AG04450 (cell line): ENCODE measurements around the gene SLC35G3. TPM values are rescaled to one million over a fixed set of nuclear protein-coding genes. Genes with fewer than 3 reads are reported as not detected.

Experiments
- CTCF ChIA-PET: fragments of 300-600, 350-600 bp; formaldehyde crosslinking; extraction: SDS; loops from one replicate; lab custom pipeline; 2022; ENCODE audit warnings: antibody characterized with exemption, inconsistent platforms; lab: Charles Lee
- POLR2A ChIA-PET: fragments of 350-600 bp; formaldehyde crosslinking; extraction: SDS; loops from one replicate; lab custom pipeline; 2021; ENCODE audit warnings: antibody characterized with exemption, inconsistent platforms; lab: Yijun Ruan, JAX
- DNase-seq: peaks from one replicate; pipeline ENCODE4 v3.0.0-alpha.2; 2011; ENCODE audit warnings: low read depth, low spot score
- H3K27ac ChIP-seq: one replicate; pipeline ENCODE4 v1.5.1; 2012; ENCODE audit warnings: low read depth, low read length, control low read depth
- H3K27me3 ChIP-seq: one replicate; pipeline ENCODE4 v1.6.0; 2012; ENCODE audit warnings: low read length; ENCODE audit not compliant: control insufficient read depth, insufficient read depth
- H3K4me3 ChIP-seq: 2 replicates; pipeline ENCODE4 v1.5.1; 2011; ENCODE audit warnings: mild to moderate bottlenecking, low read depth, low read length, control low read depth
- H3K9me3 ChIP-seq: 2 replicates; pipeline ENCODE4 v1.5.1; 2012; ENCODE audit warnings: low read length; ENCODE audit not compliant: control insufficient read depth, insufficient read depth
- CTCF ChIP-seq: IDR thresholded peaks from 2 replicates; pipeline ENCODE4 v1.5.1; 2011; ENCODE audit warnings: low read depth, low read length, control low read depth, inconsistent platforms
- polyA plus RNA-seq: library from polyadenylated mRNA; depleted of rRNA; stranded (reverse); fragments of >200 nt; gene quantifications from 2 replicates; pipeline ENCODE4 v1.2.3, GENCODE V29; 2011

Gene SLC35G3
- polyA plus RNA-seq, 1 experiment = not detected

- H3K4me3 ChIP-seq = no peak overlapping the region
- H3K27me3 ChIP-seq = peaks cover 10% of the 10 kb centered on the region
- H3K9me3 ChIP-seq = no peaks in the 10 kb centered on the region
- TF ChIP-seq CTCF = no peak
- ChIA-PET CTCF (no interaction called here), POLR2A (no interaction called here)
- no peak for DNase-seq
- no peak overlapping the region for H3K27ac ChIP-seq
These were observed 32.9 kb downstream of the SLC35G3 start for GRCh38 chr17:35161281-35161761.

GRCh38 chr17:35160354-35161201, 33.6 kb downstream of the SLC35G3 start:
- Histone ChIP-seq H3K27me3 (peaks cover 10% of the 10 kb centered on the region), H3K4me3 (no peak overlapping the region), H3K27ac (no peak overlapping the region), H3K9me3 (no peaks in the 10 kb centered on the region)
- ChIA-PET CTCF (interaction anchor here (1.2 kb wide), 1 partner anchor 587 kb away, joined by 3 read pairs; no protein-coding TSS in a partner anchor), POLR2A (no interaction called here)
- DNase-seq = no peak
- TF ChIP-seq CTCF = no peak

- H3K27me3 ChIP-seq = peaks cover 10% of the 10 kb centered on the region
- CTCF ChIA-PET = interaction anchor here (1.2 kb wide), 1 partner anchor 588 kb away, joined by 3 read pairs; no protein-coding TSS in a partner anchor
These were observed 34.3 kb downstream of the SLC35G3 start for GRCh38 chr17:35159940-35160339.

GRCh38 chr17:35155246-35155645, 38.9 kb downstream of the SLC35G3 start:
- no peak for DNase-seq
- peaks cover 4% of the 10 kb centered on the region for H3K27me3 ChIP-seq
- H3K9me3 ChIP-seq = no peaks in the 10 kb centered on the region; the same call in 1 of the 2 replicates
- ChIA-PET CTCF (no interaction called here), POLR2A (no interaction called here)
- TF ChIP-seq CTCF = no peak
- H3K27ac ChIP-seq = no peak overlapping the region
- no peak overlapping the region for H3K4me3 ChIP-seq

More at GRCh38 chr17:35159940-35160339, 34.3 kb downstream of the SLC35G3 start:
- POLR2A ChIA-PET = no interaction called here
- no peak for DNase-seq
- H3K9me3 ChIP-seq = no peaks in the 10 kb centered on the region
- H3K27ac ChIP-seq = no peak overlapping the region
- TF ChIP-seq CTCF = no peak
- no peak overlapping the region for H3K4me3 ChIP-seq
